HCT116 (cell line): ENCODE data around the gene GPX1. TPM values are rescaled to one million over a fixed set of nuclear protein-coding genes. Genes with fewer than 3 reads are reported as not detected.

ENCODE experiments used
- ATAC-seq: fragments of 200-7000 bp; cut with Tn5 transposase; 2 replicates; pipeline ENCODE4 v1.9.1; 2020; ENCODE audit warnings: mild to moderate bottlenecking, moderate library complexity
- BruUV-seq: library from RNA; stranded (reverse); fragments of 400-500 nt; replicated peaks from 2 replicates; lab custom pipeline; 2021; lab: Mats Ljungman, UMichigan
- CTCF ChIA-PET: fragments of 300-600 bp; sonication (Branson Sonifier 250); formaldehyde crosslinking; loops from one replicate; lab custom pipeline; 2021; ENCODE audit warnings: antibody characterized with exemption; lab: Charles Lee
- POLR2A ChIA-PET: fragments of 300-600, 350-600 bp; sonication (Branson Sonifier 250); formaldehyde crosslinking; loops from one replicate; lab custom pipeline; 2021; ENCODE audit warnings: antibody characterized with exemption; lab: Charles Lee
- RAD21 ChIA-PET, 2 experiments: fragments of 300-600 bp; sonication (Branson Sonifier 250); formaldehyde crosslinking; loops; one replicate each; lab custom pipeline; 2023; ENCODE audit warnings: low total read pairs in 2 of 2; ENCODE audit not compliant: uncharacterized antibody in 2 of 2, unreplicated experiment in 2 of 2, low non-redundant PET in 1 of 2; lab: Charles Lee
- DNase-seq: peaks from one replicate; pipeline ENCODE4 v3.0.0-alpha.2; 2010; ENCODE audit warnings: low read depth, low spot score
- H2AFZ ChIP-seq: fragments of 200-600 bp; shearing (Covaris generic), sonication (generic); 2 replicates; pipeline ENCODE4 v1.6.1; 2017; ENCODE audit warnings: low read depth, mixed run types, mixed read lengths, antibody characterized with exemption, low read length; ENCODE audit not compliant: poor library complexity, severe bottlenecking
- H3K27ac ChIP-seq: 2 replicates; pipeline ENCODE4 v1.5.1; 2012; ENCODE audit warnings: low read depth, low read length
- H3K27me3 ChIP-seq: fragments of 200-600 bp; sonication (generic); 2 replicates; pipeline ENCODE4 v1.6.1; 2016; ENCODE audit warnings: mixed run types, low read length, mixed read lengths; ENCODE audit not compliant: insufficient read depth
- H3K36me3 ChIP-seq, 2 experiments: fragments of 200-500 bp in 1 of 2; fragments of 200-600 bp in 1 of 2; sonication (Bioruptor generic) in 1 of 2; sonication (generic) in 1 of 2; 2 replicates each; pipeline versions ENCODE4 v1.5.1 to v1.6.1; 2014 to 2016; ENCODE audit warnings: low read length in 2 of 2, inconsistent platforms in 1 of 2, mixed read lengths in 1 of 2, mixed run types in 1 of 2; ENCODE audit not compliant: insufficient read depth in 2 of 2, control insufficient read depth in 1 of 2
- H3K4me1 ChIP-seq, 2 experiments: fragments of 200-600 bp in 1 of 2; sonication (generic) in 1 of 2; 2 replicates each; pipeline versions ENCODE4 v1.5.1 to v1.6.1; 2012 to 2017; ENCODE audit warnings: low read length in 2 of 2, inconsistent platforms in 1 of 2, mild to moderate bottlenecking in 1 of 2, mixed read lengths in 1 of 2, mixed run types in 1 of 2, moderate library complexity in 1 of 2; ENCODE audit not compliant: insufficient read depth in 2 of 2, control insufficient read depth in 1 of 2
- H3K4me2 ChIP-seq: fragments of 200-600 bp; sonication (generic); 2 replicates; pipeline ENCODE4 v1.6.1; 2017; ENCODE audit warnings: mixed run types, low read length, mixed read lengths
- H3K4me3 ChIP-seq, 2 experiments: fragments of 200-600 bp in 1 of 2; sonication (generic) in 1 of 2; replicated peaks in 1 of 2; 2 replicates each; pipeline ENCODE4 v1.5.1; 2011 to 2016; ENCODE audit warnings: low read length in 2 of 2, control low read depth in 1 of 2, low read depth in 1 of 2, mild to moderate bottlenecking in 1 of 2, mixed read lengths in 1 of 2, mixed run types in 1 of 2
- H3K79me2 ChIP-seq: fragments of 200-600 bp; sonication (generic); 2 replicates; pipeline ENCODE4 v1.6.1; 2017; ENCODE audit warnings: mild to moderate bottlenecking, mixed run types, low read length, moderate library complexity, mixed read lengths; ENCODE audit not compliant: insufficient read depth
- H3K9ac ChIP-seq: fragments of 200-600 bp; sonication (generic); 2 replicates; pipeline ENCODE4 v1.6.1; 2016; ENCODE audit warnings: low read length, mixed read lengths
- H3K9me2 ChIP-seq: fragments of 200-600 bp; sonication (generic), shearing (Covaris generic); 2 replicates; pipeline ENCODE4 v1.6.1; 2017; ENCODE audit warnings: mixed run types, mild to moderate bottlenecking, moderate library complexity; ENCODE audit not compliant: insufficient read depth
- H3K9me3 ChIP-seq, 2 experiments: fragments of 200-500 bp in 1 of 2; fragments of 200-600 bp in 1 of 2; sonication (Bioruptor generic) in 1 of 2; sonication (generic) in 1 of 2; 2 replicates each; pipeline ENCODE4 v1.6.1; 2014 to 2017; ENCODE audit warnings: low read length in 2 of 2, mixed read lengths in 2 of 2, inconsistent platforms in 1 of 2, low read depth in 1 of 2, mild to moderate bottlenecking in 1 of 2, mixed run types in 1 of 2, moderate library complexity in 1 of 2; ENCODE audit not compliant: control insufficient read depth in 1 of 2, insufficient read depth in 1 of 2
- H4K20me1 ChIP-seq: fragments of 200-600 bp; sonication (generic), shearing (Covaris generic); 2 replicates; pipeline ENCODE4 v1.6.1; 2017; ENCODE audit warnings: mixed run types, mild to moderate bottlenecking, moderate library complexity; ENCODE audit not compliant: insufficient read depth
- EGR1 ChIP-seq: IDR thresholded peaks from 2 replicates; pipeline ENCODE4 v1.6.1; 2012; ENCODE audit warnings: low read depth
- ELF1 ChIP-seq: IDR thresholded peaks from 2 replicates; pipeline ENCODE4 v1.6.1; 2012; ENCODE audit warnings: low read depth, borderline replicate concordance
- JUND ChIP-seq: IDR thresholded peaks from 2 replicates; pipeline ENCODE4 v1.6.1; 2012
- RAD21 ChIP-seq: IDR thresholded peaks from 2 replicates; pipeline ENCODE4 v1.6.1; 2012; ENCODE audit warnings: low read depth, mild to moderate bottlenecking
- intact Hi-C: fragments of 100-400 bp; cut with micrococcal nuclease; formaldehyde crosslinking; loops from 2 replicates; pipeline ENCODE4 v1.10.0; 2022
- total RNA-seq: library from RNA; stranded (reverse); gene quantifications from one replicate; pipeline ENCODE4 v1.2.1, GENCODE V29; 2021; ENCODE audit not compliant: unreplicated experiment
- TF ChIP-seq, protein P1 (sequence below): IDR thresholded peaks from 2 replicates; pipeline ENCODE4 v1.6.1; 2012; ENCODE audit warnings: low read depth
- TF ChIP-seq, protein P2 (sequence below): IDR thresholded peaks from 2 replicates; pipeline ENCODE4 v1.6.1; 2011; ENCODE audit warnings: mild to moderate bottlenecking, low read length, moderate library complexity; ENCODE audit not compliant: insufficient replicate concordance; ENCODE audit errors: extremely low read depth

Gene GPX1
- total RNA-seq, 1 experiment from 2014 or later: 330 TPM

DNA sequence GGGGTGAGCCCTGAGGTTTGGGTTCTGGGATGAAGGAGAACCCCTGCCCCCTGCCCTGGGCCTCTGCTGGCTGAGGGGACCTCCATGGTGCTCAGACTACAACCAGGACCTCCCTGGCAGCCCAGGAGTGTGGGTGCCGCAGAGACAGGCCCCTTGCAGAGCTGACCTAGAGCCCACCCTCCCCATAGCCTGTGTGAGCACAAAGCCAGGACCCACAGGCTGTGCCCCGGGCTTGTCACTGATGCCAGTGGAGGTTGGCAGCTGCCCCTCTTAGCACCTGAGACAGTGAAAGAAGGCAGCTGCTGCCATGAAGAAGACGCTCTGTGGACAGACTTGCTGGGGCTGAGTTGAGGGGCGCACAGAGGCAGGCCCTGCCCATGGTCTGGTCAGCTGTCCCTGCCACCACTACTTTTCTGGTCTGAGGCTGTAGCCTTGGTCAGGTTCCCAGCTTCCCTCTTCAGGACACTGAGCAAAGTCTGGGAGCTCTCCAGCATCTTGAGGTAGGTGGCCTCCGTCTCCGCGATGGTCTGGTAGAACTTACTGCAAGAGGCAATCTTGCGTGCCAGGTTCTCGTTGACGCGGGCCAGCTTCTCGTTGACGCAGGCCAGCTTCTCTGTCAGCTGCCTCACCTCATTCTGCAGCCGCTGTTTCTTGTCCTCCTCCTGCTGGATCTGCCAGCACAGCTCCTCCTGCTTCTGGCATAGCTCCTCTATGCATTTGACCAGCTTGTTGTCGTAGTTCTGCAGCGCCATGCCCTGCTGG is 41.3 kb downstream of the GPX1 start:
- Histone ChIP-seq H3K9ac (no peak overlapping the region), H3K27ac (no peak overlapping the region), H3K27me3 (no peaks in the 10 kb centered on the region), H3K36me3 (peaks cover 19 to 22% of the 10 kb centered on the region in 2 experiments; a peak in 3 of 4 replicates), H2AFZ (no peak overlapping the region), H3K4me2 (no peak overlapping the region), H3K4me1 (no peaks in the 10 kb centered on the region), H3K9me3 (no peaks in the 10 kb centered on the region), H3K4me3 (no peak overlapping the region), H4K20me1 (no peaks in the 10 kb centered on the region), H3K79me2 (no peaks in the 10 kb centered on the region), H3K9me2 (no peaks in the 10 kb centered on the region)
- TF ChIP-seq JUND (no peak), ELF1 (no peak), RAD21 (no peak), EGR1 (no peak)
- TF ChIP-seq, protein P1, sequence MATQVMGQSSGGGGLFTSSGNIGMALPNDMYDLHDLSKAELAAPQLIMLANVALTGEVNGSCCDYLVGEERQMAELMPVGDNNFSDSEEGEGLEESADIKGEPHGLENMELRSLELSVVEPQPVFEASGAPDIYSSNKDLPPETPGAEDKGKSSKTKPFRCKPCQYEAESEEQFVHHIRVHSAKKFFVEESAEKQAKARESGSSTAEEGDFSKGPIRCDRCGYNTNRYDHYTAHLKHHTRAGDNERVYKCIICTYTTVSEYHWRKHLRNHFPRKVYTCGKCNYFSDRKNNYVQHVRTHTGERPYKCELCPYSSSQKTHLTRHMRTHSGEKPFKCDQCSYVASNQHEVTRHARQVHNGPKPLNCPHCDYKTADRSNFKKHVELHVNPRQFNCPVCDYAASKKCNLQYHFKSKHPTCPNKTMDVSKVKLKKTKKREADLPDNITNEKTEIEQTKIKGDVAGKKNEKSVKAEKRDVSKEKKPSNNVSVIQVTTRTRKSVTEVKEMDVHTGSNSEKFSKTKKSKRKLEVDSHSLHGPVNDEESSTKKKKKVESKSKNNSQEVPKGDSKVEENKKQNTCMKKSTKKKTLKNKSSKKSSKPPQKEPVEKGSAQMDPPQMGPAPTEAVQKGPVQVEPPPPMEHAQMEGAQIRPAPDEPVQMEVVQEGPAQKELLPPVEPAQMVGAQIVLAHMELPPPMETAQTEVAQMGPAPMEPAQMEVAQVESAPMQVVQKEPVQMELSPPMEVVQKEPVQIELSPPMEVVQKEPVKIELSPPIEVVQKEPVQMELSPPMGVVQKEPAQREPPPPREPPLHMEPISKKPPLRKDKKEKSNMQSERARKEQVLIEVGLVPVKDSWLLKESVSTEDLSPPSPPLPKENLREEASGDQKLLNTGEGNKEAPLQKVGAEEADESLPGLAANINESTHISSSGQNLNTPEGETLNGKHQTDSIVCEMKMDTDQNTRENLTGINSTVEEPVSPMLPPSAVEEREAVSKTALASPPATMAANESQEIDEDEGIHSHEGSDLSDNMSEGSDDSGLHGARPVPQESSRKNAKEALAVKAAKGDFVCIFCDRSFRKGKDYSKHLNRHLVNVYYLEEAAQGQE: no peak
- TF ChIP-seq, protein P2, sequence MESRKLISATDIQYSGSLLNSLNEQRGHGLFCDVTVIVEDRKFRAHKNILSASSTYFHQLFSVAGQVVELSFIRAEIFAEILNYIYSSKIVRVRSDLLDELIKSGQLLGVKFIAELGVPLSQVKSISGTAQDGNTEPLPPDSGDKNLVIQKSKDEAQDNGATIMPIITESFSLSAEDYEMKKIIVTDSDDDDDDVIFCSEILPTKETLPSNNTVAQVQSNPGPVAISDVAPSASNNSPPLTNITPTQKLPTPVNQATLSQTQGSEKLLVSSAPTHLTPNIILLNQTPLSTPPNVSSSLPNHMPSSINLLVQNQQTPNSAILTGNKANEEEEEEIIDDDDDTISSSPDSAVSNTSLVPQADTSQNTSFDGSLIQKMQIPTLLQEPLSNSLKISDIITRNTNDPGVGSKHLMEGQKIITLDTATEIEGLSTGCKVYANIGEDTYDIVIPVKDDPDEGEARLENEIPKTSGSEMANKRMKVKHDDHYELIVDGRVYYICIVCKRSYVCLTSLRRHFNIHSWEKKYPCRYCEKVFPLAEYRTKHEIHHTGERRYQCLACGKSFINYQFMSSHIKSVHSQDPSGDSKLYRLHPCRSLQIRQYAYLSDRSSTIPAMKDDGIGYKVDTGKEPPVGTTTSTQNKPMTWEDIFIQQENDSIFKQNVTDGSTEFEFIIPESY: no peak
- POLR2A ChIA-PET: interaction anchor here (0.8 kb wide), 1 partner anchor 23 kb away, joined by 3 read pairs; the partner anchor contains the start of gene USP4
- BruUV-seq: no TSS peak
- intact Hi-C loops: no loop called here
- ATAC-seq: no peak
- RAD21 ChIA-PET: no interaction called here
- CTCF ChIA-PET: interaction anchor here (1.1 kb wide), 1 partner anchor 132 kb away, joined by 3 read pairs; no protein-coding TSS in a partner anchor
- no peak for DNase-seq
